Omental fat pad (tissue), 4 donors: ENCODE data around the gene RNU6-8. TPM values are rescaled to one million over a fixed set of nuclear protein-coding genes. Genes with fewer than 3 reads are reported as not detected.

Source experiments
- ATAC-seq: fragments of 150-250 bp; one replicate; pipeline ENCODE4 v1.9.1; 2016; ENCODE audit warnings: mild to moderate bottlenecking, moderate library complexity; ENCODE audit not compliant: low FRiP score
- DNase-seq: peaks from one replicate; pipeline ENCODE4 v3.0.0-alpha.2; 2019; ENCODE audit warnings: low spot score
- total RNA-seq, 4 donors: library from RNA; depleted of rRNA; stranded (reverse); fragments of >200 nt; gene quantifications; one replicate each; pipeline ENCODE4 v1.1.0, GENCODE V29; 2016
- TF ChIP-seq, protein P1 (sequence below), 3 donors: fragments of 450-650 bp; IDR thresholded peaks; one replicate each; pipeline ENCODE4 v1.5.1; 2016 to 2017; ENCODE audit warnings: antibody characterized with exemption in 3 of 3, mild to moderate bottlenecking in 3 of 3, moderate library complexity in 2 of 3

Gene RNU6-8
- total RNA-seq: not detected

DNA sequence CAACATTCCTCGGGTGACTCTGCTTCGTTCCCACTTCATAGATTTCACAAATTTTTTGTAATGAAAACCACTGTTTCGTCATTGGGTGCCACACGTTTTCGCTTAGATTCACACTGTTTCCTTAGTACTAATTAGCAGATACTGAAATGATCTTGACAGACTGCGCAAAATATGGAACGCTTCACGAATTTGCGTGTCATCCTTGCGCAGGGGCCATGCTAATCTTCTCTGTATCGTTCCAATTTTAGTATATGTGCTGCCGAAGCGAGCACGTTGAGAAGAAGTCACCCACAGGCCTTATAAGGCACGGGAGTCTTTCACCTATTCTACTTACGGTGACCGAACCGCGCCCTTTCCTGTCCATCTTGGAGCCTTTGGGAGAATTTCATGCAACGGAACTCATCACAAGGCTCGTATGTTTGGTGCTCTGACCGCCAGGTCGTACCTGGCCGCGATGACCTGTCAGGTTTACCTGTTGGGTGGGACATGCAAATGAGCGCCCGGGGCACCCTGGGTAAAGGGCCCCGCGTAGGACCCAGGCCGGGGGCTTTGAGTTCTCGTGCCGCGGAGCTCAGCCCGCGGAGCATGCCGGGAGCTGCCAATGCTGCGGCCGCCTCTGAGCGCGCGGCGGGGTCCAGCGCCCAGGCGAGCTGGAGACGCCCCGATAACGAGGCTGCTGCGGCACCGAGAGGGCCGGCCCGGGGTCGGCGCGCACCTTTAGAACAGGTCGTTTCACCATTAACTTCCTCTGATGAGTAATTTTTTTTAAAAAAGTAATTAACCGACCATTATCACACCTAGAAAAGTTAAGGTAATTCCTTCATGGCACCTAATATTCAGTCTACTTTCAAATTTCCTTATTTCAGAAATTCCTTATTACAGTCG, at the start of gene RNU6-8:
Gene RNU6-8 (minus strand): TSS at position 272 of the 885 bp plus-strand sequence.
- ATAC-seq (peak; percentile 95), DNase-seq (peak; percentile 44)
- TF ChIP-seq, protein P1, sequence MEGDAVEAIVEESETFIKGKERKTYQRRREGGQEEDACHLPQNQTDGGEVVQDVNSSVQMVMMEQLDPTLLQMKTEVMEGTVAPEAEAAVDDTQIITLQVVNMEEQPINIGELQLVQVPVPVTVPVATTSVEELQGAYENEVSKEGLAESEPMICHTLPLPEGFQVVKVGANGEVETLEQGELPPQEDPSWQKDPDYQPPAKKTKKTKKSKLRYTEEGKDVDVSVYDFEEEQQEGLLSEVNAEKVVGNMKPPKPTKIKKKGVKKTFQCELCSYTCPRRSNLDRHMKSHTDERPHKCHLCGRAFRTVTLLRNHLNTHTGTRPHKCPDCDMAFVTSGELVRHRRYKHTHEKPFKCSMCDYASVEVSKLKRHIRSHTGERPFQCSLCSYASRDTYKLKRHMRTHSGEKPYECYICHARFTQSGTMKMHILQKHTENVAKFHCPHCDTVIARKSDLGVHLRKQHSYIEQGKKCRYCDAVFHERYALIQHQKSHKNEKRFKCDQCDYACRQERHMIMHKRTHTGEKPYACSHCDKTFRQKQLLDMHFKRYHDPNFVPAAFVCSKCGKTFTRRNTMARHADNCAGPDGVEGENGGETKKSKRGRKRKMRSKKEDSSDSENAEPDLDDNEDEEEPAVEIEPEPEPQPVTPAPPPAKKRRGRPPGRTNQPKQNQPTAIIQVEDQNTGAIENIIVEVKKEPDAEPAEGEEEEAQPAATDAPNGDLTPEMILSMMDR (IDR thresholded peaks at IDR 0.05): no peak

- DNase-seq: no peak
- TF ChIP-seq, protein P1 (IDR thresholded peaks at IDR 0.05): peak in 1 of 3 donors; percentile 30
- peak; percentile 66 for ATAC-seq
These were observed 49.1 kb upstream of the RNU6-8 start for GRCh38 chr14:32252030-32252670.

- DNase-seq: no peak
- TF ChIP-seq, protein P1 (IDR thresholded peaks at IDR 0.05): no peak
- no peak for ATAC-seq
These were observed 48.5 kb upstream of the RNU6-8 start for GRCh38 chr14:32251530-32251929.

DNA sequence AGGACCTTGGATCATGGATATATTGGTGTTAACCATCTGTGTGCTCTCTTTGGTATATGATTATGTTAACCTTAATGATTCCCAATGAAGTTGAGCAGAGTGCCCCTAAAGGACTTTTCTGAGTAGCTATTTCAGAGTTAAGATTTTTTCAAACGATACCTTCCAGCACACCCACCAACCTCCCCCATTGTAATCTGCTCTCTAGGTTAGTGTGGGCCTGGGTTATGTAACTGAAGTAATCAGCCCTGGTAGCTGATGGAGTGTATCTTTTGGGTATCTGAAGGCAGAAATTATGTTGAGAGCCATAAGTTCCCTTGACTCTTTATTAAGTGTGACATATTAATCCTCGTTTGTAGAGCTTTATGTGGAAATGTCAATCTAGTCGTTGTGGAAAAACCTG, 47.6 kb upstream of the RNU6-8 start:
- ATAC-seq: no peak
- DNase-seq: no peak
- TF ChIP-seq, protein P1 (IDR thresholded peaks at IDR 0.05): no peak

DNA sequence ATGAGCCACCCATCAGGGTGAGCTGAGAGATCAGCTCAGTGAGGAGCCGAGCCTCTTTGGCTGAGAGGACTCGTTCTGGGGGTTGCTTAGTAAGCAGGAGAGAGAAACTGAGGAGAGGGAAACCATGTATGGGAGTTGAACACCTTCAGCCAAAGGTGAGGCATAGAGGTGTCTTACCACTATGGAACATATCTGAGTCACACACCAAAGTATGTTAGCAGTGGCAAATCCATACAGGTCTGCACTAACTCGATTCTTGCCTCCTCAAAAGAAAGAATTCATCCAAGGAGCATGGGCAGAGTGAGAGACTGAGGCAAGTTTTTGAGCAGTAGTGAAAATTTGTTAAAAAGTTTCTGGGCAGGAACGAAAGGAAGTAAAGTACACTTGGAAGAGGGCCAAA, 46.7 kb upstream of the RNU6-8 start:
- no peak for DNase-seq
- ATAC-seq: no peak
- TF ChIP-seq, protein P1 (IDR thresholded peaks at IDR 0.05): no peak

DNA sequence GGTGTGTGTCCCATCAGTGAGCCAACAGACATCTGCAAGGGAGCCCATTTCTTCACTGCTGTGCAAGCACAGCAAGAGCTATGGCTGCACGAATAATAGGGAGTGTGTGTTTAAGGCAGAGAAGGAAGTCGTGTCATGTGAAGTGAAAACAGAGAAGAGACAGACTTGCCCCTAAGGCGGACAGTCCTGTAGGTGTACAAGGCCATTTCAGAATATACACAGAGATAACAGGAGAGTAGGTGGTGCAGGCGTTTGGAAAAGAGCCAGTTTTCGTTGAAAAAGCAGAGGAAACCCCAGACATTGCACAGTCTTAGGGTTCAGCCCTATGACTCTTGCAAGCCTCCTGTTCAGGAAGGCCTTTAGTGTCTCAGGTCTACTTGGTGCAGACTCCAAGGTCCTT, 46.3 kb upstream of the RNU6-8 start:
- ATAC-seq (no peak), DNase-seq (no peak)
- TF ChIP-seq, protein P1 (IDR thresholded peaks at IDR 0.05): no peak
